IPS DF 19.7 (cell line): ENCODE data around the gene AFF4.

Source experiments
- DNase-seq: peaks from one replicate; pipeline ENCODE4 v3.0.0-alpha.2; 2013; ENCODE audit warnings: low read depth, low spot score

Gene AFF4

GRCh38 chr5:132829742-132830435 lies 133.5 kb downstream of the AFF4 start:
- no peak for DNase-seq

- no peak for DNase-seq
Measured at GRCh38 chr5:132828846-132829494, 134.5 kb downstream of the AFF4 start.

- no peak for DNase-seq
Measured at GRCh38 chr5:132827943-132828673, 135.3 kb downstream of the AFF4 start.

GRCh38 chr5:132826424-132827082 lies 136.9 kb downstream of the AFF4 start:
- DNase-seq: no peak

- DNase-seq: no peak
Measured at GRCh38 chr5:132825834-132826391, 137.5 kb downstream of the AFF4 start.
